Measurements from ENCODE around the gene CNTNAP2.

DNA sequence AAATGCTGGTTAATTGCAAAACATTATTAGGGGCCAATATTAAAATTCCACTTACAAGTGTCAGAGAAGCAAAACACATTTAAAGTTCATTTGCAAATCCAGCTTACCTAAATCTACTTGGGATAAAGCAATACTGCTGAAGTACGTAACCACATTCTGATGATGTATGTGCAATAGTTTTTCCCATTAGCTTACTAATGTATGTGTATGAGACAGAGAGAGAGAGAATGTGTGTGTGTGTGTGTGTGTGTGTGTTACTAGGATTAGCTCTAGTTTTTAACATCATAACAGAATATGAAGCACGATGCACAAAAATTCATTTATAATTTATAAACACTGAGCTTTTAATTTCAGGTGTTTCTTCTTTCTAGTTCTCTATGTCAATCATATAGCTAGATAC, 1399.8 kb downstream of the CNTNAP2 start:
- TF ChIP-seq, protein P1, sequence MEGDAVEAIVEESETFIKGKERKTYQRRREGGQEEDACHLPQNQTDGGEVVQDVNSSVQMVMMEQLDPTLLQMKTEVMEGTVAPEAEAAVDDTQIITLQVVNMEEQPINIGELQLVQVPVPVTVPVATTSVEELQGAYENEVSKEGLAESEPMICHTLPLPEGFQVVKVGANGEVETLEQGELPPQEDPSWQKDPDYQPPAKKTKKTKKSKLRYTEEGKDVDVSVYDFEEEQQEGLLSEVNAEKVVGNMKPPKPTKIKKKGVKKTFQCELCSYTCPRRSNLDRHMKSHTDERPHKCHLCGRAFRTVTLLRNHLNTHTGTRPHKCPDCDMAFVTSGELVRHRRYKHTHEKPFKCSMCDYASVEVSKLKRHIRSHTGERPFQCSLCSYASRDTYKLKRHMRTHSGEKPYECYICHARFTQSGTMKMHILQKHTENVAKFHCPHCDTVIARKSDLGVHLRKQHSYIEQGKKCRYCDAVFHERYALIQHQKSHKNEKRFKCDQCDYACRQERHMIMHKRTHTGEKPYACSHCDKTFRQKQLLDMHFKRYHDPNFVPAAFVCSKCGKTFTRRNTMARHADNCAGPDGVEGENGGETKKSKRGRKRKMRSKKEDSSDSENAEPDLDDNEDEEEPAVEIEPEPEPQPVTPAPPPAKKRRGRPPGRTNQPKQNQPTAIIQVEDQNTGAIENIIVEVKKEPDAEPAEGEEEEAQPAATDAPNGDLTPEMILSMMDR (IDR thresholded peaks at IDR 0.05): no peak
- no peak for TF ChIP-seq POLR2A (IDR thresholded peaks at IDR 0.05)
